ENCODE measurements around the gene LIMS2. TPM values are rescaled to one million over a fixed set of nuclear protein-coding genes. Genes with fewer than 3 reads are reported as not detected.

The LIMS2 gene
- total RNA-seq, 1 donor from 2014 or later: 207 TPM

DNA sequence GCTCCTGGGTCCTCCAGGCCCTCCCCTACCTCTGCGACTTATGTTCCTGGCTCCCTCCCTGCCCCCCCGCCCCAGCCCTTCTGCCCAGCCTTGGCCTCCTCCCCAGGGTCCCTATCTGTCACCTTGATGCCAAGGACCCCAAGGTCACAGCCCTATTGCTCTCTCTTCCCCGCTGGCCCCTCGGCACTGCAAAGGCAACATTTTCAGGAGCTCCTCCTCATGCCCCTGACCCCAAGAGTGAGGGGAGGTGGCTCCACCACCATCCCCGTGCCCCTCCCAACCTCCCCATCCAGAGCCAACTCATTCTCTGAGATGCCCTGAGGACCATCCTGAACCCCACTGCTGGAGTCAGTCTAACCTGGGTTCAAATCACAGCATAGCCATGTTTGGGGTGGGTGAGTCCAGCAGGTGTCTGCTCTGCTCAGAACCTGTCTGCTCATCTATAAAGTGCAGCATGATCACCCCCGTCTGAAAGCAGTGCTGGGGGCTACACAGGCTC is 11.7 kb downstream of the LIMS2 start:
- intact Hi-C loops (cut with DNase I): no loop called here
- no peak for DNase-seq (ENCODE audit: low spot score)

DNA sequence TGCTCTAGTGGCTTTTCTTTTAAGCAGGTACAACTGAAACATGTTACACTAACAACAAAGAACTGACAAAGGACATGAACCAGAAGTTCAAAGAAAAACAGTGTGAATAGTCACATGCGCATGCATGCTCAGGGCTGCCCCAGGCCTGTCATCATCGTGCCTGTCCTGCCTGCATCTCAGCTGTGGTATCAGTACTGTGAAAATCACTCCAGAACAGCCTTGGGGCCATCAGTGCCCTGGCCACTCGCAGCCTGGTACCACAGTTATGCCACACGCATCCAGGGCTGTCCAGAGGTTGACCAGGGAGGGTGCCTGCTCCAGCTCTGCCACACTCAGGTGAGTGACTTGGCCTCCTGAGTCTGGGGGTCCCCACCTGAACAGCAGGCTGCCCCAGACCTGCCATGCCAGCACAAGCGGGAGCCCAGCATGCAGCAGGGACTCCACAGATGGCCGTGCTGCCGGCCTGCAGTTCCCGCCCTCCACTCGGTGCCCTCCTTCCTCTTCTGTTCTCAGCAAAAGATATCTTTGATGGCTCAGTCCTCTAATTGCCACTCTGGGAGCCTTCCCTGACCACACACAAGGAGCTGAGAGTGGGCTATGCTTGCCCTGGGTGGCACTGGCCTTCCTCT is 12.3 kb downstream of the LIMS2 start:
- DNase-seq (ENCODE audit: low spot score): peak; percentile 72
- intact Hi-C loops (cut with DNase I): no loop called here

DNA sequence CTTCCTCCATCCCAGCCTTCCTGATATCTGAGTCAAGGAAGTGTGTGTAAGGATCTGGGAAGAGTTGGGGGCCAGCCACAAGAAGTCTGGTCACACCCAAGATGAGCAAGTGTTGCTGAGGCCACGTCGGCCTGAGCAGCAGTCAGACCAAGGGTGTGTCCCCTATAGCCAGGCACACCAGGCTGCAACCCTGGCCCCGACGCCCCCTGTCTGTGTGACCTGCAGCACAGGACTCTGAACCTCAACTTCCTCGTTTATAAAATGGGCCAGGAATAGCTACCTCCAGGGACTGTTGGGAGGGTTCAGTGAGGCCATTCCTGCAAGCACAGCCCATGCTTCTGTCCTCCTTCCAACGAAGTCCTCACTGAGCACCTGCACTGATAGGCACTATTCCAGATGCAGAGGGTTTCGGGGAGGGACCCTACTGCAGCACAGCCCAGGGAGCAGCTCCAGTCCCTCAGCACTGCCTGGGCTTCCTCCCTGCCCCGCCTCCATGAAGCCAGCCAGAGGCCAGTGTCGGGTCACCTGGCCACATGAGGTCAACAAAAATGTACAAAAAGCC is 13.3 kb downstream of the LIMS2 start:
- intact Hi-C loops (cut with DNase I): no loop called here
- peak; percentile 79 for DNase-seq (ENCODE audit: low spot score)

DNA sequence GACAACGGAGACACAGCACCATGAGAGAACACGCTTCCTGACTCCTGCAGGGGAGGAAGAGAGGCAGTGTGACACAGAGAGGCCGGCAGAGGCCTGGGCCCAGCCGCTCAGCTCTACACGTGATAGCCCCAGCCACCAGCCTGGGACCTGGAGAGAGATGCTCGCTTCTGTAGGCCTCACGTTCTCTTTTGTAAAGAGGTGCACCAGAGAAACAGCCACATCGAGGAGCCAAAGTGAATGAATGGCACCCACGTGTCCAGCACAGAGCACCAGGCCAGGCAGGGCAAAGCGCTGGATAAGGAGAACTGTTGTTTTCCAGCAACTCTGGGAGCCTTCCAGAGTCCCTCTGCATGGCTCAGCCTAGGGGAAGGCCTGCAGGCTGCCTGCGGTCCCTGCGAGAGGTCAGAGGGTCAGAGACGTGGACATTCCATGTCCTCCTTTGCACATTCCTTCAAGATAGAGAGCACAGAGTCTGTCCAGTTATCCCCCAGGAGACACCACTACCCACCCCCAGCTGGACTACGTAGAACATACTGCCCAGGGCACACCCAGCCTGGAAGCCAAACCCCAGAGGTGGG is 14.2 kb downstream of the LIMS2 start:
- intact Hi-C loops (cut with DNase I): no loop called here
- DNase-seq (ENCODE audit: low spot score): peak; percentile 61

DNA sequence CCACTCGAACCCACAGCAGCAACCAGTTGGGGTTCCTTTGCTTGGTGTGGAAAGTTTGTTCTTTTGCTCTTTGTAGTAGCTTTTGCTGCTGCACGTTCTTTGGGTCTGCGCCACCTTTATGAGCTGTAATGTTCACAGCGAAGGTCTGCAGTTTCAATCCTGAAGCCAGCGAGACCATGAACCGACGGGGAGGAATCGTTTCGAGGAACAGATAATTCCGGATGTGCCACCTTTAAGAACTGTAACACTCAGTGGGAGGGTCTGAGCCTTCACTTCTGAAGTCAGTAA is 15.1 kb downstream of the LIMS2 start:
- no peak for DNase-seq (ENCODE audit: low spot score)
- intact Hi-C loops (cut with DNase I): no loop called here

DNA sequence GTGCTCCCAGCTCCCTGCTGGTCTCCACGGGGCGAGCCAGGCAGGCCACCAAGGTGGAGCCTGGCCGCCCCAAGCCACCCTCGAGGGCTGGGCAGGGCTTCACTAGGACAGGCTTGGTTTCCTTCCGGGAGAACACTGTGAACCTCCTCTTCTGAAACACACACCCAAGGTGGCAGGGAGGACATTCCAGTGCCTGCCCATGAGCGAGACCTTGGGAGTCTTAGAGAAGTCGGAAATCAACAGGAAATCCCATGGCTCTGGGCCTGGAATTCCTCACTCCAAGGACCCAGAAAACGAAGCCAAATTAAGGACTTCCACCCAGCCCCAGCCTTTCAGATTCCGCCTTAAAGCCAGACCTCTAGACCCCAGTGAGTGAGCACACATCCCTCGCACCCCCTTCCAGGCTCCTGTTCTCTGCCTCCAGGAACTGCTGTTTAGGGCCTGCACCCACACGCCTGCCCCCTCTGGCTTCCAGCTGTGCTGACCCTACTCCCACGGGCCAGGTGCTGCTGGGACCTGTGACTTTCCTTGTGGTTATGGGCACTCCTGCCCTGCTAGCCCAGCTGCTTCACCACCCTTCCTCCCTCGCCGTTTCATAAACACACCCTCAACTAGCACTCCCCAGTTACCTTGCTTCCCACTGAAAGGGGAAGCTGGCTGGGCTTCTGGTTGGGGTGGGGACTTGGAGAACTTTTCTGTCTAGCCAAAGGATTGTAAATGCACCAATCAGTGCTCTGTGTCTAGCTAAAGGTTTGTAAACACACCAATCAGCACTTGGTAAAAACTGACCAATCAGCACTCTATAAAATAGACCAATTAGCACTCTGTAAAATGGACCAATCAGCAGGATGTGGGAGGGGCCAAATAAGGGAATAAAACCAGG is 15.7 kb downstream of the LIMS2 start:
- intact Hi-C loops (cut with DNase I): no loop called here
- no peak for DNase-seq (ENCODE audit: low spot score)

DNA sequence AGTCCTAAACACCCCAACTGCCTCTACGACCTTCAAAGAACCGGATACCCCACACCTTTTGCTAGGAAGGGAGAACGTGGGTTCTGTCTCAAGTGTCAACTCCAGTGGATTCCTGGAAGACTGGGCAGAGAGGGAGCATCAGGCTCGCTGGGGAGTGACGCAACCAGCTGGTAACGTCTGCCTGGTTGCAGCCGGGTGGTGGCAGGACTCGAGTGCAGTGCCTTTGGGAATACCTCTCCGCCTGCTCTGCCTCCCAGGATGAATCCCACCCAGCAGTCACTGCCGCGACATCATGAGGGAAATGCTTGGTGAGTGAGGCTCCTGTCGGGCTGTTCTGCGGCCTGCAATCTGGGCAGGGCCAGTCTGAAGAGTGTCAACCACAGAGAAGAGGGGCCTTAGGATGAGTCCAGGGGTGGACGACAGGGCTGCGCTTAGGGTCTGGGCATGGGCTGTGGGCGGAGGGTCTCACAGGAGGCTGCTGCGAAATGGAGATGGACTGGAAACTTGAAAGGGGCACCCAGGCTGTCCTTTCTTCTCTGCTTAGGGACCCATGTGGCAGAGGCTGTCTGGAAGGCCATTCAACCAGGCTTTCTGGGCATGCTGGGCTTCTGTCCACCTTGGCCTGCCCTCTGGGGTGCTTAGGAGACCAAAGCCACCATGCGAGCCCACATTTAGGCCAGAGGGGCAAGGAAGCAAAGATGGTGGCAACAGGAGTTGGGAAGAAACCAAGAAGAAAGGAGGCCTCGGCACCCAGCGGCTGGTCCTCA is 16.5 kb downstream of the LIMS2 start:
- intact Hi-C loops (cut with DNase I): no loop called here
- DNase-seq (ENCODE audit: low spot score): no peak

DNA sequence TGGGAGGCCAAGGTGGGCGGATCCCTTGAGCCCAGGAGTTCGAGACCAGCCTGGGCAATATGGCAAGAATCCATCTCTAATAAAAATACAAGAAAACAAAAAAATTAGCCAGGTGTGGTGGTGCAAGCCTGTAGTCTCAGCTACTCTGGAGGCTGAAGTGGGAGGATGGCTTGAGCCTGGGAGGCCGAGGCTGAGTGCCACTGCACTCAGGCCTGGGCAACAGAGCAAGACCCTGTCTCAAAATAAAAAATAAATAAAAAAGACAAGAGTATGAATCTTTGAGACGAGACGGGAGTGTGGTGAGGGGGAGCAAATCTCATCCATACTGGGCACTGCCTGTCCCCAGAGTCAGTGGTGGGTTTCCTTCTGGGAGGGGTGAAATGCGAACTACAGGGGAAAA is 17.2 kb downstream of the LIMS2 start:
- no peak for DNase-seq (ENCODE audit: low spot score)
- intact Hi-C loops (cut with DNase I): no loop called here

DNA sequence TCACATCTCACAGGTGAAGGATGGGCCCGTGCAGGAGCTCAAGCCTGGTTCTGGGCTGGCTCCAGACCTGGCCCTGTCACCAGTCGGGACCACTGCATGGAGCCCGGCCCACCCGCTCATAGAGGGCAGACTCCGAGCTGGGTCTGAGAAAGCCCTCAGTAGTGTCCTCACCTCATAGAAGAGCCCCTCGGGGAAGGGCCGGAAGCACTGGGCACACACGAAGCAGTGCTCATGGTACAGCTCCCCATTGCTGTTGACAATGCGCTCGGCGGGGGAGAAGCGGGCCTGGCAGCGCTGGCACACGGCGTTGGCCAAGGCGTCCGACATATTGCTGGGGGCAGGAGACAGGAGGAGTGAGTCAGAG is 18.1 kb downstream of the LIMS2 start:
- intact Hi-C loops (cut with DNase I): loop anchor here (2.0 kb wide), 1 partner anchor 16 kb away; no protein-coding TSS in a partner anchor
- no peak for DNase-seq (ENCODE audit: low spot score)

DNA sequence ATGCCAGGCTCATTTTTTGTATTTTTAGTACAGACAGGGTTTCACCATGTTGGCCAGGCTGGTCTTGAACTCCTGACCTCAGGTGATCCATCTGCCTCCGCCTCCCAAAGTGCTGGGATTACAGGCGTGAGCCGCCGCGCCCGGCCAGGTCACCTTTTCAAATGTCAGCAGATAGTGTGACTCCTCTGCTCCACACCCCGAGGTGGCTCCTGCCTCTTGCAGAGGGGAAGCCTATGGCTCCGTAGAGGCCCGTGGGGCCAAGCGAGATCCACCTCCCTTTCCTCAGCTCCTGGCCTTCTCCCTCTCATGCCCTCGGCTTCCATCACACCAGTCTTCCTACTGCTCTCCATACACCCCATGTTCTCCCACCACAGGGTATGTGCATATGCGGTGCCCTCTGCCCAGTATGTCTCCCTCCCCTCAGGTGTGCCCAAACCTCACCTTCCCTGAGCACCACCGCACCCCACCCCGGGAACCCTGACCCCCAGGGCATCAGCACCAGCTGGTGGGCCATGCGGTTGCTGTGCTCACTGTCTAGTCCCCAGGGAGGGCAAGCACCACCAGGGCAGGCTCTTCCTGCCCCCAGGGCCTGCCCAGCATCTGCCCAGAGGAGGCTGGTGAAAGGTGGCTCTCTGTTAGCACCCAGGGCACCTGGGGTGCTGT is 18.6 kb downstream of the LIMS2 start:
- intact Hi-C loops (cut with DNase I): loop anchor here (2.0 kb wide), 1 partner anchor 16 kb away; no protein-coding TSS in a partner anchor
- no peak for DNase-seq (ENCODE audit: low spot score)

DNA sequence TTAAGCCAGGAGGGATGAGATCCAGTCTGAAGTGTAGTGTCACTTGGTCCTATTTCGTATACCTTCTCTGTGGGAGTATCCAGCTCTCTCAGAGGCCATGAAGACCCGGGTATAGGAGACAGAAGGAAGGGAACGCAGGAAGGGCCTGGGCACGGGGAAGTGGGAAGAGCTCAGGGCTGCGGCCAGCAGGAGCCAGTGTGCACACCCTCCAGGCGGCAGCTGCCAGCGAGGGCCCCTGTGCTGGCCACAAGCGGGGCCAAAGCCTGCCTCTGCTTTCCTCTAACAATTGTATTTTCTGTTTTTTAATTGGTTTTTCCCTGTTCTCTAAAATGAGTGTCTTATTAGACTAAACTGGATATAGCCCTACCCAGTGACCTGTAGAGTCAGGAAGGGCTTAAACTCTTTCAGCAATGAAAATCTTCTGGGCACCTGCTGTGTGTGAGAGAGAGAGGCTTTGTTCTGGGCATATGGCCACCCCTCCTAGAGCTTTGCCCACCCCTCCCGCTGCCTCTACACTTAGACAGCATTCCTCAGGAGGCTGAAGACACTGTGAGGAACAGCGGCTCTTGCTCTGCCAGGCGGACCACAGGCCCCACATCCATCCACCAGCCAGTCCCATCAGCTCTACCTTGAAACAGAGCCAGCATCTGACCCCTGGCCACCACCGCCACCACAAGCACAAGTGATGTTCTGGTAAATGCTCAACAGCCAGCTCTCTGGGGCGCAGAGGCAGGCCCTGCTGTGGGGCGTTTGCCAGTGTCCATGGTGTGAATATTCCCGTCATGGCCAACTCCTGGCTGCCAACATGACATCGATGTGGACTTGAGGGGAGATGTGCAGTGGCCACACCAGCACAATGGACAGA is 19.9 kb downstream of the LIMS2 start:
- DNase-seq (ENCODE audit: low spot score): no peak
- intact Hi-C loops (cut with DNase I): loop anchor here (2.0 kb wide), 1 partner anchor 17 kb away; no protein-coding TSS in a partner anchor

DNA sequence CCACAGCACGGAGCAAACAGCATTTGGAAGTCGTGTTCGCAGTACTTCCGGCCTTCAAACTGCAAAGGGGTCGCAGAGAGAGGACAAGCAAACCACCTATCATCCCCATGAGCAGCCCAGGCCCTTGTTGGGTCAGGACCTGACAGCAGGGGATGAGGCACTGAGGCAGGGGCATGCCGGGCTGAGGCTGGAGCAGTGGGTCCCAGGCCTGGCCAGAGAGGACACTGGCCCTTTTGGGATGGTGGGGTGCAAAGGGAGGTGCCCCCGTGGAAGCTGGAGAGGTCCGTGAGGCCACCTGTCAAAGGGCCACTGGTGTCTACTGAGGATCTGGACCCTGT is 20.5 kb downstream of the LIMS2 start:
- intact Hi-C loops (cut with DNase I): loop anchor here (5.0 kb wide), 2 partner anchors 128 to 143 kb away; partner anchors contain the start of gene IWS1
- no peak for DNase-seq (ENCODE audit: low spot score)

DNA sequence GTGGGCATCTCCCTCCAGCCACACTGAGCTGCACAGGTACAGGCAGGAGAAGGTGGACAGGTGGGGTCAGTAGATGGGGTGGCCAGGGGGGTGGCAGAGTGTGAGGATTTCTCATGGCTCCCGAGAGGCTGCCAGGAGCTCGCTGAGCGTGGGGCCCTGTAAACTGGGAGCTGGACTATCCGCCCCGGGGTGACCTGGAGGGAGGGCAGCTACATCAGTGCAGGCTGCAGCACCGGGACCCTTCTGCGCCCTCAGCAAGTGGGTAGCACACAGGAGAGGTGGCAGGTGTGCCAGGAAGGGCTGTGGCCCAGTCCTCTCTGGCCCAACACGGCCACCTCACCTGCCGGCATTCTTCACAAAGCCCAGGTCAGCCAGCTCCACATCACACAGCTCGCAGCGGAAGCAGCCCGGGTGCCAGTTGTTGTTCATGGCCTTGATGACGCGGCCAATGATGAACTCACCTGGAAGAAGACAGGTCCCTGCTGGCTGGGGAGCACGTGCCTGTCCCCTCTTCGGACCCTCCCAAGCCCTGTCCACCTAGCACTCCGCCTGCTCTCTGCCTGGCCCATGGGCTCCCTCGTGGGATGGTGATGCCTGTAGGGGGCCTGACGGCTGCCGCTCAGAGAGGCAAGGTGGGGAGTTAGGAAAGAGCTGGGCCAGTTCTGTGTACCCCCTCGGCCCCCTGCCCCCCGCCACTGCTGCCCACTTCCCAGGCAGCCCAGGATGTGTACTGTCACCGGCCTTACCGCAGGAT is 21.1 kb downstream of the LIMS2 start:
- no peak for DNase-seq (ENCODE audit: low spot score)
- intact Hi-C loops (cut with DNase I): loop anchor here (5.0 kb wide), 2 partner anchors 127 to 142 kb away; partner anchors contain the start of gene IWS1

DNA sequence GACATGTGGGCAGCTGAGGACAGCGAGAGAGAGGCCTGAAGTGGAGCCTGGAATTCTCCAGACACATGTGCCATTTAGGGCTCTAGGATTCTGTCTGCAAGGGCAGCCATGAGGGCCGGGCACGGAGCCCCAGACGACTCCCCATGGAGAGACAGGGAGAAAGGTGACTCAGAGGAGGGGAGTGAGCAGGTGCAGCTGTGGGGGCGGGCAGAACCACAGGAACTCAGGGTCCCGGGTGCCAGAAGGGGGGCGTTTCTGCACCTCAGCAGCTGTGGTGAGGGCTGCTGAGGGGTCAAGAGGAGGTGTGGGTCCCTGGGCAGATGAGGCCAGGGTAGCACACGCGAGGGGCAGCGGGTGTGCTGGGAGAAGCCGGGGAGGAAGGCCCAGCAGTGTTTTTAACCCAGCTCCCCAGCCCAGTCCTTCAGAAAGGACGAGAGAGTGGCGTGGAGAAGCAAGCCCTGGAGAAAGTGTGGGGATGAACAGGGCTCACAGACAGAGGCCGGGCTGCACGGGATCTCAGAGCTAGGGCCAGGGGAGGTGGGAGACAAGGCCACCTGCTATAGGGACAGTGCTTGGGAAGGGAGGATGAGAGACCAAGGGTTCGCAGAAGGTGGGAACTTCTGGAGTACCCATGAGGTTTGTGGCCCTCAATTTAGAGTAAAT is 21.8 kb downstream of the LIMS2 start:
- intact Hi-C loops (cut with DNase I): loop anchor here (5.0 kb wide), 2 partner anchors 126 to 141 kb away; partner anchors contain the start of gene IWS1
- DNase-seq (ENCODE audit: low spot score): no peak

DNA sequence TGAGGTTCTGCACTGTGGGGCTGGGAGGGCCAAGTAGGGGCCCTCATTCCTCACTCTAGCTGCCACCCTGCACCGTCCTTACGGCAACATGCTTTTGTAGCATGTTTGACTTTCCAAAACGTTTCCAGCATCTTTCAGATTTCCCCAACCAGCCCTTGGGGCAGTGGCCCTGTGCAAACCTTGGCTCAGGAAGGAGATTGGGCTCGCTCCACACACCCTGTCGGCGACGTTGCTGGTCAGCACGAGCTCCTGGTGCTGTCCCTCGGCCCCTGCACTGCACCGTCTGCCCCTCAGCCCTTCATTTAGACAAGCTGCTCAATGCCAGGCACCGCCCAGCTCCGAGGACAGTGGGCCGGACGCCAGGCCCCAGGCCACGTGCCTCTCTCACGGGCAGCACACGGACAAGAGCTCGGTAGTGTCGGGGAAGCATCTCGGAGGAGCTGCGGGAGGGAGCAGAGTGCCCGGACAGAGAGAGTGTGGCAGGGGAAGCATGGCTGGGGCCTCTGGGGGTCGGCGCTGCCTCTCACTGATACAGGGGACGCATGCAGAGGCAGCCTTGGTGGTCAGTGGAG is 22.5 kb downstream of the LIMS2 start:
- intact Hi-C loops (cut with DNase I): loop anchor here (5.0 kb wide), 2 partner anchors 126 to 141 kb away; partner anchors contain the start of gene IWS1
- no peak for DNase-seq (ENCODE audit: low spot score)

DNA sequence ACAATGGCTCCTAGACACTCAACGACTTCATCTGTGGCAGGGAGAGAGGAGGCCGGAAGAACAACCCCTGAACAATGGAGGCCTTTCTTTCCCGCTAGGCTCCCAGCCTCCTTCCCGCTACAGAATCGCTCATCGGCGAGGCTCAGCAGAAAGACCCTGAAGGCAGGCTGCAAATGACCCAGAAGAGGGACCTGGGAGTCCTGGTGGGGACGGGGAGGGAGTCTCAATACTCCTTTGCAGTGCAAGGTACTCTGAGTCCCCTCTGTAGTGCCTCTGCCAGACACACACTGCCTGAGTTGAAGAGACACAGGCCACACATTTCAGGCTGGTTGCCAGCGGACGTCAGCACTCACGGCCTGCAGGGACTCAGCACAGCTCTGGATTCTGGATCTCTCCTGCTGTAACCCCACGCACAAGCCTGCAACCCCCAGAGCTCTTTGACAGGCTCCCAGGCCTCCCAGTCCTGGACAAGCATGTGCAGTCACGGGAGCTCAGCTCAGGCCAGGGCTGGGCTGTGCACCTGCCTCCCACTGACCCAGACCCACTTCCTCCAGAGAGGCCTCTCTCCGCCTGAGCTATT is 23.3 kb downstream of the LIMS2 start:
- DNase-seq (ENCODE audit: low spot score): peak; percentile 95
- intact Hi-C loops (cut with DNase I): loop anchor here (5.0 kb wide), 2 partner anchors 125 to 140 kb away; partner anchors contain the start of gene IWS1

Measured in cardiac septum (tissue), 1 donor.